Adrenal gland (tissue), 12 donors: ENCODE results near the gene ATP6V1C2. TPM values are rescaled to one million over a fixed set of nuclear protein-coding genes. Genes with fewer than 3 reads are reported as not detected.

Source experiments
- DNase-seq, 7 donors: peaks; one replicate each; pipeline ENCODE4 v3.0.0-alpha.2; 2019 to 2020
- H3K27ac ChIP-seq, 5 donors: fragments of 200-600 bp; sonication (generic) in 4 of 5; 1 replicate in 3 of 5; 2 replicates in 2 of 5; pipeline versions ENCODE4 v1.5.1 to v1.8.0; 2016 to 2020; ENCODE audit warnings: mild to moderate bottlenecking in 1 of 5
- H3K27me3 ChIP-seq: fragments of 200-600 bp; 2 replicates; pipeline ENCODE4 v1.8.0; 2021
- H3K36me3 ChIP-seq, 2 donors: fragments of 200-600 bp; replicated peaks in 1 of 2; 1 replicate in 1 of 2; 2 replicates in 1 of 2; pipeline versions ENCODE4 v1.5.1 to v1.8.0; 2018 to 2022
- H3K4me1 ChIP-seq, 2 donors: fragments of 200-600 bp; replicated peaks in 1 of 2; 1 replicate in 1 of 2; 2 replicates in 1 of 2; pipeline versions ENCODE4 v1.5.1 to v1.8.0; 2018 to 2021
- H3K4me3 ChIP-seq, 4 donors: fragments of 200-600 bp; sonication (generic) in 3 of 4; one replicate each; pipeline ENCODE4 v1.5.1; 2016 to 2018
- H3K9me3 ChIP-seq, 3 donors: fragments of 200-600 bp; sonication (generic) in 1 of 3; replicated peaks in 1 of 3; 1 replicate in 2 of 3; 2 replicates in 1 of 3; pipeline versions ENCODE4 v1.5.1 to v1.8.0; 2016 to 2021
- POLR2A ChIP-seq, 2 donors: fragments of 450-650 bp; IDR thresholded peaks; one replicate each; pipeline ENCODE4 v1.6.1; 2017; ENCODE audit warnings: antibody characterized with exemption in 2 of 2, mild to moderate bottlenecking in 2 of 2, moderate library complexity in 1 of 2
- WGBS, 4 donors: extraction: QIAGEN DNeasy Blood & Tissue Kit in 2 of 4; methylation state at CpG; one replicate each; pipeline versions ENCODE4 v1.1.5 to v1.1.7; 2013 to 2017; 5-methylcytosine and 5-hydroxymethylcytosine counted together
- intact Hi-C, 2 donors: fragments of 100-400 bp; cut with DNase I; formaldehyde crosslinking; loops; one replicate each; pipeline versions ENCODE4 v1.14.1 to v1.15.0; 2022 to 2023
- polyA plus RNA-seq, 3 donors: library from polyadenylated mRNA; stranded (reverse); fragments of 200-250 nt in 2 of 3; fragments of 350-450 nt in 1 of 3; fragmentation: Illumina TruSeq in 1 of 3; extraction: RNeasy Lipid Tissue Mini Kit (QIAGEN cat#74804) in 1 of 3; gene quantifications; one replicate each; pipeline ENCODE4 v1.2.3, GENCODE V29; 2013 to 2014
- total RNA-seq, 9 donors: library from RNA; depleted of rRNA in 4 of 9; stranded (reverse); fragments of >200 nt in 4 of 9; fragments of 120-200 nt in 1 of 9; fragmentation: NEBNext Ultra II Directional in 1 of 9; extraction: Animal tissue kit (Norgen Biotek cat#: 25700) in 1 of 9; gene quantifications; one replicate each; pipeline versions ENCODE4 v1.1.0 to v1.2.4, GENCODE V29; 2013 to 2023
- TF ChIP-seq, protein P1 (sequence below), 6 experiments: fragments of 450-650 bp in 4 of 6; fragments of 200-600 bp in 2 of 6; sonication (generic) in 1 of 6; IDR thresholded peaks; 1 replicate in 5 of 6; 2 replicates in 1 of 6; pipeline versions ENCODE4 v1.5.1 to v1.8.0; 2016 to 2021; ENCODE audit warnings: antibody characterized with exemption in 6 of 6, mild to moderate bottlenecking in 2 of 6, moderate library complexity in 1 of 6
- donor health status: healthy with polysubstance abuse.
- donor health status: Bipolar disorder and iron deficiency.
- donor health status: DM: yes; HTN: yes; CAD: no.
- donor health status: DM: no; HTN: no; CAD: no.
- donor health status: DM: no; HTN: no; CAD: no.
- donor health status: DM: yes; HTN: yes; CAD: no.

Gene ATP6V1C2
- total and polyA plus RNA-seq, 12 donors, result 0.14 to 7.7 (median 0.94) TPM; not detected in 1

DNA sequence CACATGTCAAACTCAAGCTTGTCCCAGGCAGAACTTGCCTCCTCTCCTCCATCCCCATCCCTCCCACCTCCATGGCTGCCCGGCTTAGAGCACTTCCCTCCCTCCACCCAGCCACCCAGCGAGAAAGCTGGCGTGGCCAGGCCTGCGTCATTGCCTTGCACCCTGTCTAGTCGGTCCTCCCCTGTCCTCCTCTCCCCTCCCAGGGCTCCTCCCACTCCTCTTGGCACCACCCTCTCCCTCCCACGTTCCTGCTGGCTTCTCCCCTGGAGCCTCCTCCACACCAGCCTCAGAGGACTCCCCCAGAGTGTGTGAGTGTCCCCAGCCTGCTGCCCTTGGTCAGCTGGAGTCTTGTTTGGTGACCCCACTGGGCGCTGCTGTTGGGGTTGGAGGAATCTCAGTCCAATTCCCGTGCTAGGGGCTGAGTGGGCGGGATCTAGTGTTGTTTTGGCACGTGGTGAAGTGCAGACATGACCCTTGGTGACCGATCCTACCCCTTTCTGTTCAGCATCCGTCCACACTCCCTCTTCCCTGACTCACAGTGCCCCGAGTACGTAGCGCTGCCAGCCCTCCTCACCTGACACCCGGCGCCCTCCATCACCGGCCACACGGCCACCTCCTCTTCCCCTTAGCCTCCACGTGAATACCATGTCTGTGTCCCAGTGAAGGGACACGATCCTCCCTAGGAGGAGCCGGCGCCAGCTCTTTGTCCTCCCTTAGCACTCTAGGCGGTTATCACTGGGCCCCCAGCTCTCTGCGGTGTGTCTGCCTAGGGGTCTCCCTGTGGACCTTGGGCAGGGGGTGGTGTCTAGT, 41.4 kb downstream of the ATP6V1C2 start:
- WGBS, 4 donors, result 60 to 68% (median 64%) methylated on average over 21 to 25 of the region's 25 CpGs
- H3K27me3 ChIP-seq, result no peaks in the 10 kb centered on the region
- H3K9me3 ChIP-seq, result no peaks in the 10 kb centered on the region
- H3K4me3 ChIP-seq, result no peak overlapping the region
- no peaks in the 10 kb centered on the region for H3K36me3 ChIP-seq
- intact Hi-C loops, result no loop called here
- no peak for TF ChIP-seq POLR2A (IDR thresholded peaks at IDR 0.05)
- TF ChIP-seq, protein P1, sequence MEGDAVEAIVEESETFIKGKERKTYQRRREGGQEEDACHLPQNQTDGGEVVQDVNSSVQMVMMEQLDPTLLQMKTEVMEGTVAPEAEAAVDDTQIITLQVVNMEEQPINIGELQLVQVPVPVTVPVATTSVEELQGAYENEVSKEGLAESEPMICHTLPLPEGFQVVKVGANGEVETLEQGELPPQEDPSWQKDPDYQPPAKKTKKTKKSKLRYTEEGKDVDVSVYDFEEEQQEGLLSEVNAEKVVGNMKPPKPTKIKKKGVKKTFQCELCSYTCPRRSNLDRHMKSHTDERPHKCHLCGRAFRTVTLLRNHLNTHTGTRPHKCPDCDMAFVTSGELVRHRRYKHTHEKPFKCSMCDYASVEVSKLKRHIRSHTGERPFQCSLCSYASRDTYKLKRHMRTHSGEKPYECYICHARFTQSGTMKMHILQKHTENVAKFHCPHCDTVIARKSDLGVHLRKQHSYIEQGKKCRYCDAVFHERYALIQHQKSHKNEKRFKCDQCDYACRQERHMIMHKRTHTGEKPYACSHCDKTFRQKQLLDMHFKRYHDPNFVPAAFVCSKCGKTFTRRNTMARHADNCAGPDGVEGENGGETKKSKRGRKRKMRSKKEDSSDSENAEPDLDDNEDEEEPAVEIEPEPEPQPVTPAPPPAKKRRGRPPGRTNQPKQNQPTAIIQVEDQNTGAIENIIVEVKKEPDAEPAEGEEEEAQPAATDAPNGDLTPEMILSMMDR (IDR thresholded peaks at IDR 0.05), result no peak
- H3K4me1 ChIP-seq, result no peaks in the 10 kb centered on the region
- DNase-seq, result no peak
- no peak overlapping the region for H3K27ac ChIP-seq

DNA sequence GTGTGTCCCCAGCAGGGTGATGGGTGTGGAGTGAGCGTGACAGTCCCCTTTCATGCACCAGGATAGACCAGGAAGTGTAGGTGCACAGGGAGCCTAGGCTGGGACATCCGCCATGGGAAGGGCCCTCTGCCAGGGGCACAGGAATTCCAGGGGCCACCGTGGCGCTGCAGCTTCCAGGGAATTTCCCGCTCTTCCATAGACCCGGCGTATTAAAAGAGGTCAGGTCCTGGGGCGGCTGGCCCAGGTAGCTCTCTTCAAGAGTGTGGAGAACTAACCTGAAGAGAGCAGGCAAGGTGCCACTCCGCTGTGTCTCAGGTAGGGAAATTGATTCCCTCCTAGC, 42.0 kb downstream of the ATP6V1C2 start:
- intact Hi-C loops, result no loop called here
- Histone ChIP-seq H3K4me3 (no peak overlapping the region), H3K9me3 (no peaks in the 10 kb centered on the region), H3K36me3 (no peaks in the 10 kb centered on the region), H3K27ac (no peak overlapping the region), H3K4me1 (no peaks in the 10 kb centered on the region), H3K27me3 (no peaks in the 10 kb centered on the region)
- no peak for TF ChIP-seq POLR2A (IDR thresholded peaks at IDR 0.05)
- TF ChIP-seq, protein P1 (IDR thresholded peaks at IDR 0.05), result no peak
- no peak for DNase-seq
- WGBS, 4 donors, result 83 to 89% (median 85%) methylated on average over 7 to 9 of the region's 9 CpGs

DNA sequence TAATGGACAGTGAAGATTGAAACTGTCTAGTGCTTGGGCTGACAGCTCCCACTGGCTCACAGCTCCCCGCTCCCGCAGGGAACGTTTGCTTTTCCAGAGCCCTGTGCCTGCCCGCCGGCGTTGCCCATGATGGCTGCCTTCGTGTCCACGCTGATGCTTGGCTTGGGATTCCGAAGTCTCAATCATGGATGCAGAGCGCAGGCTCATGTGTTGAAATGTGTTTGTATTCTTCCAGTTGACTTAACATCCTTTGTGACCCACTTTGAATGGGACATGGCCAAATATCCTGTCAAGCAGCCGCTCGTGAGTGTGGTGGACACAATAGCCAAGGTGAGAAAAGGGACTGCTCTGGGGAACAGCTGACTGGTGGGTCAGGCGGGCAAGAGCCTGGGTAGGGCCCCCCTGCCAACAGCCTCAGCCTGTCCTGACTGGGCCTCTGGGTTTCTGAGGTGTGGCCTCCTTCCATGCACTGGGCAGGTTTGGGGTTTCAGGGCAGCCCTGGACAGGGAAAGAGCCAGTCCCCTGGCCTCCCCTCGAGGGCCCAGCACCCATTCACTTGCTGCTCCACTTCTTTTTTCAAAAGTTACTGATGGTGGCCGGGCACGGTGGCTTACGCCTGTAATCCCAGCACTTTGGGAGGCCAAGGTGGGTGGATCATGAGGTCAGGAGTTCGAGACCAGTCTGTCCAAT, 42.8 kb downstream of the ATP6V1C2 start:
- intact Hi-C loops, result no loop called here
- no peak for DNase-seq
- H3K4me3 ChIP-seq, result no peak overlapping the region
- no peaks in the 10 kb centered on the region for H3K36me3 ChIP-seq
- H3K4me1 ChIP-seq, result no peaks in the 10 kb centered on the region
- 86 to 89% (median 88%) methylated on average over 15 to 18 of the region's 18 CpGs for WGBS, 4 donors
- no peaks in the 10 kb centered on the region for H3K27me3 ChIP-seq
- H3K27ac ChIP-seq, result no peak overlapping the region
- H3K9me3 ChIP-seq, result no peaks in the 10 kb centered on the region
- TF ChIP-seq POLR2A (IDR thresholded peaks at IDR 0.05), result no peak
- TF ChIP-seq, protein P1 (IDR thresholded peaks at IDR 0.05), result no peak

DNA sequence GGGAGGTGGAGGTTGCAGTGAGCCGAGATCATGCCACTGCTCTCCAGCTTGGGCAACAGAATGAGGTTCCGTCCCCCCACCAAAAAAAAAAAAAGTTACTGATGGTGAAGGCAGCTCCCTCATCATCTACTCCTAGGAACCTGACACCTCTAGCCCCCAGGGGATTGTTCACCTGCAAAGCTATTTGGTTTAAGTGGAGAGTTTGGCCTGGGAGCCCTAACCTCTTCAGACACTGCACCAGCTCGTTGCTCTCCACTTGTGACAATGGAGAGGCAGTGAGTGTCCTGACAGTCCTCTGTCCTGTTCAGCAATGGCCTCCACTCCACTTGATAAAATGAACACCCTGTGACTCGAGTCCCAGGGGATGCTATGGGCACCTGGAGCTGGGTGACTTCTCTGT, 43.5 kb downstream of the ATP6V1C2 start:
- DNase-seq, result no peak
- Histone ChIP-seq H3K9me3 (no peaks in the 10 kb centered on the region), H3K36me3 (no peaks in the 10 kb centered on the region), H3K4me3 (no peak overlapping the region), H3K27ac (no peak overlapping the region), H3K27me3 (no peaks in the 10 kb centered on the region), H3K4me1 (no peaks in the 10 kb centered on the region)
- WGBS, 4 donors, result 81 to 88% (median 86%) methylated on average over 3 to 4 of the region's 4 CpGs
- TF ChIP-seq, protein P1 (IDR thresholded peaks at IDR 0.05), result no peak
- no peak for TF ChIP-seq POLR2A (IDR thresholded peaks at IDR 0.05)
- intact Hi-C loops, result no loop called here
